Embryonic facial prominence (tissue), 1 donor: ENCODE results near the gene TRIM66.
A peak's percentile ranks its signal among the peaks of the same experiment; 100 is the strongest.

ENCODE experiments used
- DNase-seq: peaks from one replicate; pipeline ENCODE4 v3.0.0-alpha.2; 2016; ENCODE audit errors: extremely low spot score

TRIM66 gene

GRCh38 chr11:8612522-8612921 is 69.9 kb downstream of the TRIM66 start:
- DNase-seq = no peak

- peak; percentile 7 for DNase-seq
Observed at GRCh38 chr11:8610532-8611116, 71.8 kb downstream of the TRIM66 start.

DNA sequence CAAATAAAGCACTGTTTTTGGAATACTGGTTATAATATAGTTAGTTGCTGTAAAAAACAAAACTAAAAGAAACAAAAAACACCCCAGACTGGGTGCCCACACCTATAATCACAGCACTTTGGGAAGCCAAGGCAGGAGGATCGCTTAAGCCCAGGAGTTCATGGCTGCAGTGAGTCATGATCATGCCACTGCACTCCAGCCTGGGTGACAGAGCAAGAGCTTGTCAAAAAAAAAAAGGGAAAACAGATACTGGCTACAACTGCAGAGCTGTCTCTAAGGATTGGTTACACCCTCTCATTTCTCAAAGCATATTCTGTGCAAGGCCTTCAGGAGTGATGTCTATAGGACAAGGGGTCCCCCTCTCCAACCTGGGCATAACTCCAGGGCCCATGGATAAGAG is 73.8 kb downstream of the TRIM66 start:
- no peak for DNase-seq

GRCh38 chr11:8605971-8606563 is 76.4 kb downstream of the TRIM66 start:
- DNase-seq = no peak

DNA sequence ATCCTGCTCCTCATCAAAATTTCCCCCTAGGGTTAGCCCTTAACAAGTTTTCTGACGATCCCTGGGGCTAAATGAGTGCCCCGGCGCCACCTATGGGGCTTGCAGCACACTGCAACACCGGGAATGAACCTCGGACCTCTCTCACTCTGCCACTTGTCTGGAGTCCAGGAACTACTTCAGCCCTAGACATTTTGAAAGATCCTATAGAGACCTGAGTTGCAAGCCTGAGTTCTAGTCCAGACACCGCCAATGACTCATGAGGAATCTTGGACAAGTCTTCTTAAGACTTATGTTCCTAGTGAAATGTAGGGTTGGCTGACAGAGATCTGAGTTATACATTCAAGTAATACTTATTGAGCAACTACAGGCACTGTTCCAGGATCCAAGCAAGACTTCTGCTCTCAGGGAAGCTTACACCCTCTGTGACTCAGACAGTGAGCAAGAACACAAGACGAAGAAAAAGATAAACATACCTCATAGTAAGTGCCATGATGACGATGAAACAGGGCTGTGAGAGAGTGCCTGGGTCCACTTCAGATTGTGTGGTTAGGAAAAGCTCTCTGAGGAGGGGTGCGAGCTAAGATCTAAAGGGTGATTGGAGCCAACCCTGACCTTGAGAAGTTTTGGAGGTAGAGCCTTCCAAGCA is 78.3 kb downstream of the TRIM66 start:
- no peak for DNase-seq

DNA sequence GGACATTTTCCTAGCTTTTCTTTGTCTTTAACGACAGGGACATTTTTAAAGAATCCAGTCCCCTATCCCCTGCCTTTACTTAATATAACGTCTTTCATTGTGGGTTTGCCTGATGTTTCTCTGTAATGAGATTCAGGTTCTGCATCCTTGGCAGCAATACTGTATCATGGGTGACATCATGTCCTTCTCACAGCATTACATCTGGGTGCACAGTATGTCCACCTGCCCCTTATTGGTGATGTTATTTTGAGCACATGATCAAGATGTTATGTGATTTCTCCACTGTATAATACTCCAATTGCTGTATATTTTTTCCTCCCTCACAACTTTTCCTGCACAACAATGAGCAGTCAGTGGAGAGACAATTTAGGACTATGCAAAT is 78.8 kb downstream of the TRIM66 start:
- DNase-seq = no peak

GRCh38 chr11:8601376-8602133 is 80.9 kb downstream of the TRIM66 start:
- no peak for DNase-seq

- no peak for DNase-seq
Observed at GRCh38 chr11:8598506-8598905, 84.0 kb downstream of the TRIM66 start.

- DNase-seq = no peak
Observed at GRCh38 chr11:8597182-8597581, 85.3 kb downstream of the TRIM66 start.

- DNase-seq = no peak
Observed at GRCh38 chr11:8596504-8597046, 85.9 kb downstream of the TRIM66 start.

GRCh38 chr11:8593935-8594909 is 88.2 kb downstream of the TRIM66 start, which contains the start of gene STK33:
Gene STK33 (minus strand): TSS chr11:8594228. CDS start chr11:8474905, 119,323 bp downstream.
- no peak for DNase-seq

GRCh38 chr11:8593455-8593854 is 89.0 kb downstream of the TRIM66 start:
- DNase-seq = no peak

DNA sequence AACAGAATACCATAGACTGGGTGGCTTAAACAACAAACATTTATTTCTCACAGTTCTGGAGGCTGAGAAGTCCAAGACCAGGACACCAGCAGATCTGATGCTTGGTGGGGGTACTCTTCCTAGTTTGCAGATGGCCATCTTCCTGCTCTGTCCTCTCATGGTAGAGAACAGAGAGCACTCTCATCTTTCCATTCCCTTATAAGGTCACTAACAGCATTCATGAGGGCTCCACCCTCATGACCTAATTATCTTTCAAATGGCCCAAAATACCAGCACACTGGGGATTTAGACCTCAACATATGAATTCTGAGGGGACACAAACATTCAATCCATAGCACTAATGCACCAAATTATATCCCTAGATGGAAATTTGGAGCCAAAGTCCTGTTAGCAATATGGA is 94.5 kb downstream of the TRIM66 start:
- no peak for DNase-seq

DNA sequence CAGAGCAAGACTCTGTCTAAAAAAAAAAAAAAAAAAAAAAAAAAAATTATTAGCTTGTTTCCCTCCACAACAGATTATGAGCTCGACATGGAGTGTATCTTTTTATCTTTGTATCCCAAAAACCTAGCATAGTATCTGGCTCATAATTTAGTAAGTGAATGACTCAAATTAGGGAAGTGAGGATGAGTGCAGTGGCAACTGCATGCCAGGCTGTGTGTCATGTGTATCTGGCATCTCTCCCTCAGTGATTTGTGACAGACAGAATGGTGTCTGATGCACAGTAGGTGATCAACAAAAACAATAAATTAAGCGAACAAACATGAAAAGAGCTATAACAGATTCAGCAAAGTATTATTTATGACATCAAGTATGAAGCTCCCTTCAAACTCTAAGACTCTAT is 95.7 kb downstream of the TRIM66 start:
- no peak for DNase-seq

GRCh38 chr11:8586184-8586583 is 96.3 kb downstream of the TRIM66 start:
- no peak for DNase-seq

GRCh38 chr11:8584511-8584910 is 98.0 kb downstream of the TRIM66 start:
- no peak for DNase-seq

- no peak for DNase-seq
Observed at GRCh38 chr11:8584082-8584481, 98.4 kb downstream of the TRIM66 start.

- no peak for DNase-seq
Observed at GRCh38 chr11:8581300-8581699, 101.2 kb downstream of the TRIM66 start.

DNA sequence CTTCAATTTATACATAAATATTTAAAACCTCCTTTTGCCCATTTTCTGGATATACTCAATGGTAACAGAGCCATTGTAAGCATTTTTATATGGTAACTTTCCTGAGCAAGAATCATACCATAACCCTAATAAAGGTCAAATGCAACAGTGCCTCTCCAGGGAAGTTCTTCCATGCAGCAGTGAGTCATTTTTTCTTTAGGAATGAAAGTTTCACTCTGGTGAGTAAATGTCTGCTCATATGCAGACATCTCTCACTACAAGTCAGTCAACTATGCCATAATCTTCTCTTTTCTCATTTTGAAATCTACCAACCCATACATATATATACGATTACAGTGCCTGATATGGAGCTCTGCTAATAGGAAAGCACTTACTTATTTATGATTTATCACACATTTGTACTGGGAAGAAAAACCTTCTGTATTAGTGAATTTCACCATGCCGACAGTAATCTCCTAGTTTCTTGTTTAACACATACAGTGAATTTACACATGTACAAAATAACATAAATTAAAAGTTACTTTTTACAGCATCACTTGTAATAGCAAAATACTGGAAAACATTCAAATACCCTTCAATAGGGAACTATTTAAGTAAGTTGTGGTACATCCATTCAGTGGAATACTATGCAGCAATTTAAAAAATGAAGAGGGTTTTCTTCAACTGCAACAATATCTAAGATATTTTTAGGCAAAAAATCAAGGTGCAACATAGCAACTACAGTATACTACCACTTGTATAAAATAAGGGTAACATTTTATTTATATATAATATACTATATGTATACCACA is 104.5 kb downstream of the TRIM66 start:
- no peak for DNase-seq

- no peak for DNase-seq
Observed at GRCh38 chr11:8574798-8575197, 107.7 kb downstream of the TRIM66 start.
